HG03457 (cell line): ENCODE results near the gene PIAS4.

Experiments used
- ATAC-seq: cut with Tn5 transposase; IDR thresholded peaks from one replicate; pipeline ENCODE4 v1.9.1; 2021; ENCODE audit warnings: moderate number of reproducible peaks; ENCODE audit not compliant: unreplicated experiment

The PIAS4 gene

GRCh38 chr19:4018775-4019504 lies 11.4 kb downstream of the PIAS4 start:
- no peak for ATAC-seq

- no peak for ATAC-seq
Measured at GRCh38 chr19:4019578-4019977, 12.0 kb downstream of the PIAS4 start.

DNA sequence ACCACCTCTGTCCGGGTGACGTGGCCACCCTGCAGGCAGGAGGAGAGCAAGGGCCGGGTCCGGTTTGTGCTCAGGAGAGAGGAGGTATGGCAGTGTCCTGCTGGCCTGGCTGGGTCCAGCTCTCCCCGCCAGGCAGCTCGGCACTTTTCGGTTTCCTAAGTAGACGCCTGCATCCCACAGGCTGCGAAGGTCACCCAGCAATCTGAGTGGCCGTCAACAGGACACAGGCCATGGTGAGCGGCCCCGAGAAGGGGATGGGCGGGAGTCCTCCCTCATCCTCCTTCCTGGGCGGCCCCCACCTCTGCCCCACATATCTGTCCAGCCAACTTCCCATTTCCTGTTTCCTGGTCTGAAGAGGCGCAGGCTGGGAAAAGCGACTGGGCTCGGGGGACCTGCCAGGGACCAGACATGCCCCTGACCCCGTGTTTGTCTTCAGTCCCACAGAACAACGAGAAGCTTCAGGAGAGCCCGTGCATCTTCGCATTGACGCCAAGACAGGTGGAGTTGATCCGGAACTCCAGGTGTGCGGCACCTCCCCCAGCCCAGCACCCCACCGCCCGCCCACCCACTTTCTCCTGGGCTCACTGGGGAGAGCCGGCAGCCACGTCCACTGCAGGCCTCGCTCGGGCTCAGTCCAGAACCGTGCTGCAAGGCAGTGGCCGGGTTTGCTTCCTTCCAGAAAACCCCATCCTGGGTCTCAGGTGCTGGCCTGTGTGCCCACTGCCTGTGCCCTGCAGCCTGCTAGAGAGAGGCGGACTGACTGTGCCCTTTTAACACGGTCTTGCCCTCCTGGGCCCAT lies 16.3 kb downstream of the PIAS4 start:
- no peak for ATAC-seq

DNA sequence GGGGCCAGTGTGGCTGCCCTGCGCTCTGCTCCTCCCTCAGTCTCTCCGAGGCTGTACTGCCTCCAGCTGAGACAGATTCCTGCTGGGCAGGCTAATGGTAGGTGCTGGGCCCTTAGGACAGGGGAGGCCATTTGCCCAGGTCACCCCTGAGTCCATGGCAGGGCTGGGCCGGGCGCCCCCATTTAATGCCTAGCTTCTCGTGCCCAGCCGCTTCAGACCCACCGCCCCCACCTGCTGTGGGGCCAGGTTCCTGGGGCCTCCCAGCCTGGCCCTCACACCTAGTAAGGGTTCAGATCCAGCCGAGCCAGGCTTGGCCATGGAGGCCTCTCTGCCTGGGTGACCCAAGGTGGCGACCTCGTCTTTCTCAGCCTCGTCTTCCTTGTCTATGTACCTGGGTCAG lies 17.8 kb downstream of the PIAS4 start:
- ATAC-seq: no peak

DNA sequence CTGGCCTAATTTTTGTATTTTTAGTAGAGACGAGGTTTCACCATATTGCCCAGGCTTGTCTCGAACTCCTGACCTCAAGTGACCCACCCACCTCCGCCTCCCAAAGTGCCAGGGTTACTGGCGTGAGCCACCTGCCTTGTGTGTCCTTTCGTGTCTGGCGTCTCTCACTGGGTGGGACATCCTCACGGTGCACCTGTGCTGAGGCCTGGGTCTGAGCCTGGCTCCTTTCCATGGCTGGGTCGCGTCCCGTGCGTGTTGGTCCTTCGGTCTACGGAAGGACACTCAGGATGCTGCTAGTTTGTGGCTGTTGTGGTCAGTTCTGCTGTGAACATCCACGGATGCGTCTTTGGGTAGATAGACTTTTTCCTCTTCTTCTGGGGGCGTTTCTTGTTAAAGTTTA lies 19.6 kb downstream of the PIAS4 start:
- no peak for ATAC-seq

GRCh38 chr19:4028334-4029246 lies 21.1 kb downstream of the PIAS4 start:
- ATAC-seq: no peak

GRCh38 chr19:4029247-4029614 lies 21.7 kb downstream of the PIAS4 start:
- ATAC-seq: no peak

GRCh38 chr19:4030552-4030951 lies 23.0 kb downstream of the PIAS4 start:
- no peak for ATAC-seq

GRCh38 chr19:4030981-4031380 lies 23.4 kb downstream of the PIAS4 start:
- ATAC-seq: no peak

DNA sequence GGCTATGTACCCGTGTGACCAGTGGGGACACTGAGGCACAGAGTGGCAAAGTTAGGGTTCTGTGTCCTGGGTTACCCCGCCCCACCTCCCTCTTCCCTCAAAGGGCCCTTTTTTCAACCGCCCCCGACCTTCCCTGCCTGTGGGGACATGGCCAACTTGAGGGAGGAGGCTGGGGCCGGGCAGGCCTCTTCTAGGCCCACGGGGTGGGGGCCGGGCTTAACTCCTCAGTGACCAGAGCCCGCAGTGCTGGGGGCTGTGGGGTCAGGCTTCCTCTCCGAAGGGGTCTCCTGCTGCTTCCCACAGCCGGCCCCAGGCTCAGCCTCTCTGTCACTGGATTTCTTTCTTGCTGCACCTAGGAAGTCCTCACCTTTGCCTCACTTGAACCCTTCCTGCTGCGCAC lies 23.9 kb downstream of the PIAS4 start:
- ATAC-seq: no peak

DNA sequence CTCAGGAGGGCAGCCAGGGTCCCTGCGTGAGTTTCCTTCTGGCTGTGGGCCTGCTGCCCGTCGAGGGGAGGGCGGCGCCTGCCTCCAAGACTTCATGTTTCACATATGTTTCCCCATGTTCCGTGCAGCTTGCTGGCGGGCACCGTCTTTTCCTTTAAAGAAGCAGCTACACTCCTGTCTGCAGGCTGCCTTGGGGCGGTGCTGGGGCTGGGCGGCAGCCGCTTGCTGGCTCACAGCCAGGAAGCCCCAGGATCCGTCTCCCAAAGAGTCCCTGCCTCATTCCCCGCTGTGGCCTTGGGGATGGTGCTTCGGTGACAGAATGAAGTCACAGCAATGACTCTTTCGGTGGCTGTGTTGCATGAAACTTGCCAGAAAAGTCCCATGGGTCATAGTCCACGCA lies 24.9 kb downstream of the PIAS4 start:
- no peak for ATAC-seq

GRCh38 chr19:4033028-4033956 lies 25.8 kb downstream of the PIAS4 start:
- ATAC-seq: no peak

DNA sequence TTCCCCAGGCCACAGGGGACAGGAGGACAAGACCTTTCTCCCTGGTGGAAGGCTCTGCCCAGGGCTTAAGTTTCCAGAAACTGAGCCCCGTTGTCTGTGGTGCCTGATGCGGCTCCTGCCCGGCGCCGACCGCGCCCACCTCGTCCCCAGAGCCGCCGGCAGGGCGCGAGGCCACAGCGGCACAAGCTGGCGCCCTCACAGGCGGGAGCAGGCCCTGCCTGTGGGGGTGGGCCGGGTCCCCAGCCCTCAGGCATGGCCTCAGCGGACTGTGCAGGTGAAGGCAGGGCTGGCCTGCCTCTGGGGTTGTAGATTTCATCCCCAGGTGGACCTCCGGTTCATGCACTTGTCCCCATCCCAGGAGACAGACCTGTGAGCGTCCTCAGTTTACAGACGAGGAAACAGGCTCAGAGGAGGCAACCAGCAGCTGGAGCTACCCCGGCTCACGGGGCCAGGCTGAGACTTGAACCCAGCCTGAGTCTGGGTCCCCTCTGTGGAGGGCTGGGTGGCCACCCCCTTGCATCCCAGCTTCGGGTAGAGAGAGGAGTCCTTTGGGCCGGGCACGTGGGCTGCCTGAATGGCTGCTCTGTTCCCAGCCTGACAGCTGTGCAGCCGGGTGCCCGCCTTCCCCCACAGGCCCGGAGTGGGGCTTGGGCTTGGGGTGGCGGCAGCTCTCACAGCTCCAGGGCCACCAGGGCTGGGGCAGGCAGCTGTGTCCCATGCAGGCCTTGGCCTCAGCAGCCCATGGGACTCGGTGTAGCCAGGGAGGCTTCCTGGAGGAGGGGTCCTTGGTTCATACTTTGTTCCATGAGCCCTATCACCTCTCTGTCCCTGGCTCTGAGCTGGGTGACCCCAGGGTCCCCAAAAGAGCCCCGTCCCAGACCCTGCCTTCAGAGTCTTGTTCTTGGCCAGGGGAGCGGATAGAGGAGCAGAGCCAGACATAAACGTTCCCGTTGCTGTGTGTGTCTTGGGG lies 26.8 kb downstream of the PIAS4 start:
- no peak for ATAC-seq

DNA sequence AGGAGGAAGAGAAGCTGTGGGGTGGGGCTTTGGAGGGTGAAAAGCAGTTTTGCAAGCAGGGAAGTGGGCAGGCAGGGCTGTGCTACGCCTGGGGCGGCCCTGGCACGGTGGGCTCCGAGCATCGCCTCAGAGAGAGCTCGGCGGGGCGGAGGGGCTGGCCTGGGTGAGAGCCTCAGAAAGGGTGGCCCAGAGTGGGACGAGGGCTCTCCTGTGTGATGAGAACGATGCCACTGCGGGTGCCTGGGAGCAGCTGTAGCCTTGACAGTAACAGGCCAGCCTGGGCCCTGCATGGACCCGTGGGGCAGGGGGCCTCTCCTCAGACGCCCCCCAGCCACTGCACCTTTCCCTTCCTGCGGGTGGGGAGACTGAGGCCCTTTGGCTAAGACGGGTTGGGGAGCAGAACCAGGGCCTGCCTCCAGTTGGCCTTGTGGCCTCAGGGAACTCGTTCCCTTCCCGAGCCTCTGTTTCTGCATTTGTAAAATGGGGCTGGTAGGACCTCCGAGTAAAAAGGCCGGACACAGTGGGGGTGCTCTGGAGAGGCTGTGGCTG lies 27.6 kb downstream of the PIAS4 start:
- ATAC-seq: no peak

GRCh38 chr19:4035582-4035981 lies 28.0 kb downstream of the PIAS4 start:
- no peak for ATAC-seq

- ATAC-seq: no peak
Measured at GRCh38 chr19:4036576-4037300, 29.2 kb downstream of the PIAS4 start.

GRCh38 chr19:4037301-4037949 lies 29.9 kb downstream of the PIAS4 start:
- ATAC-seq: no peak

DNA sequence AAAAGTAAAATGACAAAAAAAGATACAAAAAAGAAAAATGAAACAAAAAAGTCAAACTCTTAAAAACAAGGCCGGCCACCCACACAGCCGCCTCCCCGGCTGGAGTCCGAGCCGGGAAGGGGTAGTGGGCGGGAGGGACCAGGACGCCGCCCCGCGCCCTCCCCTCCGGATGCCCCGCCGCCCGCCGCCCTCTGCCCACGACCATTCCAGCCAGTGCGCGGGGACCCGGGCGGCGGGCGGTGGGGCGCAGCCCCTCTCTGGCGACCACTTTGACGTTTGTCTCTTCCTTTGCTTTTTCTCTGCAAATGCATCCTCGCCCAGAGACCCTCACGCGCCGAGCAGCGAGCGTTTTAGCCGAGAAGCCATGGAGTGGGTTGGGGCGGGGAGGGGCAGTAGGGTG lies 30.5 kb downstream of the PIAS4 start:
- ATAC-seq: no peak
